RWPE2 (cell line): ENCODE results near the gene MAG.

ENCODE experiments used
- ATAC-seq: fragments of 200-7000 bp; cut with Tn5 transposase; 3 replicates; pipeline ENCODE4 v1.9.1; 2021; ENCODE audit warnings: low read depth
- DNase-seq: peaks from one replicate; pipeline ENCODE4 v3.0.0-alpha.2; 2020; ENCODE audit warnings: low spot score
- H3K27ac ChIP-seq: fragments of 450-650 bp; 2 replicates; pipeline ENCODE4 v1.5.1; 2017; ENCODE audit warnings: mild to moderate bottlenecking; ENCODE audit not compliant: poor library complexity, severe bottlenecking
- H3K27me3 ChIP-seq: fragments of 250-450 bp; sonication (Bioruptor Pico); 2 replicates; pipeline ENCODE4 v1.5.1; 2021; ENCODE audit warnings: mild to moderate bottlenecking, moderate library complexity; ENCODE audit not compliant: insufficient read depth, poor library complexity, severe bottlenecking
- H3K36me3 ChIP-seq: fragments of 250-450 bp; sonication (Bioruptor Pico); 2 replicates; pipeline ENCODE4 v1.5.1; 2020; ENCODE audit warnings: low read depth, mild to moderate bottlenecking, moderate library complexity
- H3K4me1 ChIP-seq: fragments of 250-450 bp; sonication (Bioruptor Pico); 2 replicates; pipeline ENCODE4 v1.5.1; 2021; ENCODE audit warnings: mild to moderate bottlenecking, moderate library complexity; ENCODE audit not compliant: insufficient read depth, poor library complexity, severe bottlenecking
- H3K4me3 ChIP-seq: fragments of 250-450 bp; sonication (Bioruptor Pico); 2 replicates; pipeline ENCODE4 v1.5.1; 2021; ENCODE audit warnings: mild to moderate bottlenecking, moderate library complexity; ENCODE audit not compliant: severe bottlenecking
- H3K9me3 ChIP-seq: fragments of 250-450 bp; sonication (Bioruptor Pico); 2 replicates; pipeline ENCODE4 v1.5.1; 2021; ENCODE audit warnings: mild to moderate bottlenecking, moderate library complexity; ENCODE audit not compliant: severe bottlenecking
- TF ChIP-seq, protein P1 (sequence below): fragments of 450-650 bp; IDR thresholded peaks from one replicate; pipeline ENCODE4 v1.5.1; 2017; ENCODE audit warnings: mild to moderate bottlenecking, moderate library complexity; ENCODE audit not compliant: poor library complexity, severe bottlenecking

The MAG gene

DNA sequence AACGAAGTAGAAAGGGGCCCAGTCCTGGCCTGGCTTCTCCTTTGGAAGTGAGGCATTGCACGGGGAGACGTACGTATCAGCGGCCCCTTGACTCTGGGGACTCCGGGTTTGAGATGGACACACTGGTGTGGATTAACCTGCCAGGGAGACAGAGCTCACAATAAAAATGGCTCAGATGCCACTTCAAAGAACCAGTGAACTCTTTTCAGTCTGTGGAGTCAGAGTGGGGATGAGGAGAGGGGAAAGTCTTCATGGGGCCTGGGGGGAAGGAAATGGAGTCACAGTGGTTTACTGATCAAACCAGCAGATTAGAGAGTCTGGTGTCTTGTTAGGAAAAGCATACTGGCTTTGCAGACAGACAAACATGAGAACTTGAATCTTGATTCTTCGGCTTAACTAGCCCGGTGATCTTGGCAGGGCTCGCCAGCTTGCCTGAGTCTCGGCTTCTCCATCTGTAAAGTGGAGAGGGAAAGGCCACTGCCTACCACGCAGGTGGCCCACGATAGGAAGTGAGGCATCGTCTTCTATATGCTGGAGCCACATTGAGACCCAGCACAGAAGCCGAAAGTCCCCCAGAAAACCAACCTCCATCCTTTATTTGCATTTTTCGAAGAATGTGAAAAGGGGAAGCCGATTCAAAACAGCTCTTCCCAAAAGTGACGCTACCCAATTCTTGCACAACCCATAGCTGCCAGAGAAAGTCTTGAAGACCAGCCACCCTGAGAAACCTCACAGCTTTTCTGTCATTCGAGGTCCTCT lies 55.4 kb downstream of the MAG start, which contains the start of gene FFAR1:
Gene FFAR1, plus strand, starts transcription at position 732 of the 759 bp plus-strand sequence. CDS start 3,650 bp downstream, outside the sequence.
- TF ChIP-seq, protein P1, sequence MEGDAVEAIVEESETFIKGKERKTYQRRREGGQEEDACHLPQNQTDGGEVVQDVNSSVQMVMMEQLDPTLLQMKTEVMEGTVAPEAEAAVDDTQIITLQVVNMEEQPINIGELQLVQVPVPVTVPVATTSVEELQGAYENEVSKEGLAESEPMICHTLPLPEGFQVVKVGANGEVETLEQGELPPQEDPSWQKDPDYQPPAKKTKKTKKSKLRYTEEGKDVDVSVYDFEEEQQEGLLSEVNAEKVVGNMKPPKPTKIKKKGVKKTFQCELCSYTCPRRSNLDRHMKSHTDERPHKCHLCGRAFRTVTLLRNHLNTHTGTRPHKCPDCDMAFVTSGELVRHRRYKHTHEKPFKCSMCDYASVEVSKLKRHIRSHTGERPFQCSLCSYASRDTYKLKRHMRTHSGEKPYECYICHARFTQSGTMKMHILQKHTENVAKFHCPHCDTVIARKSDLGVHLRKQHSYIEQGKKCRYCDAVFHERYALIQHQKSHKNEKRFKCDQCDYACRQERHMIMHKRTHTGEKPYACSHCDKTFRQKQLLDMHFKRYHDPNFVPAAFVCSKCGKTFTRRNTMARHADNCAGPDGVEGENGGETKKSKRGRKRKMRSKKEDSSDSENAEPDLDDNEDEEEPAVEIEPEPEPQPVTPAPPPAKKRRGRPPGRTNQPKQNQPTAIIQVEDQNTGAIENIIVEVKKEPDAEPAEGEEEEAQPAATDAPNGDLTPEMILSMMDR = no peak
- DNase-seq = no peak
- H3K27me3 ChIP-seq = peaks cover 21% of the 10 kb centered on the region
- no peak within 1 kb of the TSS for H3K4me3 ChIP-seq
- no peaks in the 10 kb centered on the region for H3K4me1 ChIP-seq
- H3K36me3 ChIP-seq = no peaks in the 10 kb centered on the region
- ATAC-seq = no peak
- no peak within 1 kb of the TSS for H3K27ac ChIP-seq
- no peaks in the 10 kb centered on the region for H3K9me3 ChIP-seq

DNA sequence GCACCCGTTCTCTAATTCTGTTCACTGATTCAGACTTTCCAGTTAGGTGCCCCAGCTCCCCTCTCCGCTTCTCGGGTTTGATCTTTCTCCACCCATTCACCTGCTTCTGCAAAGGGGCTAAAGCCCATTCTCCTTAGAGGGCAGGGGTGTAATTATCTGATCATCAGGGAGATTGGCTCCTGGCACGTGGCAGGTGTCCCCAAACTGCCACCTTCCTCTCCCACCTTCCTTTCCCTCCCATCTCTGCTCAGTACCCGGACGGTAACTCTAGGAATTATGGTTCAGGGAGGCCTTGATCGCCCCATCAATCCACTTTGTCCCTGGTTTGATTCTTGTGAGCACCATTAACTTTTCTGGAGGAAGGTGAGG lies 56.0 kb downstream of the MAG start:
- H3K4me1 ChIP-seq = no peaks in the 10 kb centered on the region
- H3K27ac ChIP-seq = no peak overlapping the region
- TF ChIP-seq, protein P1 = no peak
- peaks cover 21% of the 10 kb centered on the region for H3K27me3 ChIP-seq
- H3K4me3 ChIP-seq = no peak overlapping the region
- ATAC-seq = no peak
- no peaks in the 10 kb centered on the region for H3K36me3 ChIP-seq
- no peak for DNase-seq
- no peaks in the 10 kb centered on the region for H3K9me3 ChIP-seq

DNA sequence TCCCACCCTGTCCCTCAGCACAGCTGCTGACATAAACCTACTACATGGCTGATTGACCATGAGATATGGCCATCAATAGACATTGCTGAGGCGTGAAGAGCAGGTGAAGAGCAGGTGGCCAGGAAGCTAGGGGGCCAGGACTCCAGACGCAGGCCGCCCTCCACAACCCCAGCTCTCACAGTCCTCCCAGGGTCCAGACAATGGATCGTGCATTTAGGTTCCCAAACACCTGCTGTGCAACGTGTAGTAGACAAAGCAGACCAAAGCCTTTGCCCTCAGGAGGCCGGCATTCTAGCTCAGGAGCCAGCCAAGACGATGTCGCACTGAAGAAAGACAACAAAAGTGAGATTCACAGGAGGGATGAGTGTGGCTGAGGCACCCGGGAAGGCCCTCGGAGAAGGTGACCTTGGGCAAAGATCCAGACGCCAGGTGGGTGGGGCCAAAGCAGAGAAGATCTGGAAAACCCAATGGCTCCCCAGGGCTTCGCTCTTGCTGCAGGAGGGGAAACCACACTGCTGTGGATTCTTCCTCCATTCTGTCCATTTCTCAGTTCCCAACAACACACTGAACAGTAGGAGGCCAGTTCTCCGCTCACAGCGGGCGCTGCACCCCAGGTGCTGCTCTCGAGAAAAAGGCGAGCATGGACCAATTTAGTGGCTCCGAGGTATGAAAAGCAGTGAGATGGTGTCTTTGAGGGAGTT lies 57.1 kb downstream of the MAG start:
- H3K27me3 ChIP-seq = peaks cover 21% of the 10 kb centered on the region
- H3K4me3 ChIP-seq = no peak overlapping the region
- TF ChIP-seq, protein P1 = no peak
- DNase-seq = no peak
- no peaks in the 10 kb centered on the region for H3K4me1 ChIP-seq
- H3K27ac ChIP-seq = no peak overlapping the region
- H3K36me3 ChIP-seq = no peaks in the 10 kb centered on the region
- no peaks in the 10 kb centered on the region for H3K9me3 ChIP-seq
- ATAC-seq = no peak

DNA sequence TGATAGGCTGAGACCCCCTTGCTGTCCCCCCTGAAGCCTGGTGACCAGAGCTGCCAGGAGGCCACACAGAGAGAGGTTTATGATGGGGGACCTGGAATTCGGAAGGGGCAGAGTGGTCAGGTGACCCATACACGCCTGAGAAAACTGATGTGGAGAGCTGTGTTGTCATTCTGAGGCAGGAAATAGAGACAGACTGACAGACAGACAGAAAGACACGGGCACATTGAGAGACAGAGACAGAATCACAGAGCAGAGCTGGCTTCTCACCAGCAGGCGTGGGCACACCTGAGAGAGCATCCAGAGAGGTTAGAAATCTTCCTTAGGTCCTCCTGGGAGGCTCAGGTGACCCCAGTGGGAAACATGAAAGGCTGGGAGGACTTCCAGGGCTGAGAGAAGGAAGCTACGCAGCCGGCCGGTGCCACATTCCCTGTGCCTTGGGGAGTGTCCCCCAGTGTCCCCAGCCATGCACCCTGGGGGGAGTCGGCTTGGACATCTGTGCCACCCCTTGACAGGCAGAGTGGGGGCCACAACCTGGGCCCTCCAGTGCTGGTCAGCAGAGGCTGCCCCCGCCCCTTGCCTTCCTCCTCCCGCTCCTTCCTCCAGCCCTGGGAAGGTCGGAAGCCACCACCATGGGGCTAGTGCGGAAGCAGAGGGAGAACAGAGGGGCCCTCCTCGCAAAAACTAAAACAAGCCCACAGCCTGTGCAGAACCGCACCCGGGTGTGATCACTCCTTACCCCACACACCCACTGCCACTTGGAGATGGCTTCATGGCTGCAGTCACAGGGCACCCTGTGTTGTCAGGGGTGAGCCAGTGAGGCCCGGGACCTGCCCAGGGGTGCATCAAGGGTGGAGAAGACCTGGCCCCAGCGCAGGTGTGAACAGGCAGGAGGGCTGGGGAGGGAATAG lies 57.9 kb downstream of the MAG start:
- Histone ChIP-seq H3K9me3 (no peaks in the 10 kb centered on the region), H3K27ac (no peak overlapping the region), H3K36me3 (no peaks in the 10 kb centered on the region), H3K27me3 (peaks cover 21% of the 10 kb centered on the region), H3K4me1 (no peaks in the 10 kb centered on the region), H3K4me3 (no peak overlapping the region)
- TF ChIP-seq, protein P1 = no peak
- DNase-seq = no peak
- no peak for ATAC-seq
